Measurements from ENCODE around the gene ICOSLG. TPM values are rescaled to one million over a fixed set of nuclear protein-coding genes. Genes with fewer than 3 reads are reported as not detected.

ICOSLG gene
- total and polyA plus RNA-seq, 3 donors from 2014 or later: 2.0 to 4.1 (median 2.4) TPM

GRCh38 chr21:44265734-44266270, 25.1 kb upstream of the ICOSLG start:
- no peaks in the 10 kb centered on the region for H3K4me1 ChIP-seq
- intact Hi-C loops (cut with DNase I; ENCODE audit: low total_unique reads): no loop called here
- no peak overlapping the region for H3K27ac ChIP-seq
- no peaks in the 10 kb centered on the region for H3K36me3 ChIP-seq (ENCODE audit: low read depth, missing control alignments)
- no peak overlapping the region for H3K4me3 ChIP-seq
- H3K27me3 ChIP-seq: no peaks in the 10 kb centered on the region
- no peak for DNase-seq
- WGBS, 2 donors: 94 to 98% methylated on average over 9 to 17 of the region's 17 CpGs
- TF ChIP-seq POLR2A (IDR thresholded peaks at IDR 0.05): no peak
- no peak for TF ChIP-seq CTCF (IDR thresholded peaks at IDR 0.05)
- H3K9me3 ChIP-seq: no peaks in the 10 kb centered on the region

GRCh38 chr21:44263768-44264167, 23.0 kb upstream of the ICOSLG start:
- Histone ChIP-seq H3K9me3 (no peaks in the 10 kb centered on the region), H3K4me3 (no peak overlapping the region), H3K27ac (no peak overlapping the region), H3K4me1 (no peaks in the 10 kb centered on the region), H3K27me3 (no peaks in the 10 kb centered on the region), H3K36me3 (ENCODE audit: low read depth, missing control alignments) (no peaks in the 10 kb centered on the region)
- no peak for TF ChIP-seq CTCF (IDR thresholded peaks at IDR 0.05)
- TF ChIP-seq POLR2A (IDR thresholded peaks at IDR 0.05): no peak
- WGBS, 2 donors: 76 to 77% methylated on average over 4 of the region's 4 CpGs
- intact Hi-C loops (cut with DNase I; ENCODE audit: low total_unique reads): no loop called here
- DNase-seq: no peak

GRCh38 chr21:44263221-44263760, 22.5 kb upstream of the ICOSLG start:
- H3K27me3 ChIP-seq: no peaks in the 10 kb centered on the region
- H3K4me1 ChIP-seq: no peaks in the 10 kb centered on the region
- DNase-seq: no peak
- TF ChIP-seq POLR2A (IDR thresholded peaks at IDR 0.05): no peak
- TF ChIP-seq CTCF (IDR thresholded peaks at IDR 0.05): no peak
- H3K9me3 ChIP-seq: no peaks in the 10 kb centered on the region
- intact Hi-C loops (cut with DNase I; ENCODE audit: low total_unique reads): no loop called here
- H3K36me3 ChIP-seq (ENCODE audit: low read depth, missing control alignments): no peaks in the 10 kb centered on the region
- WGBS, 2 donors: 83 to 84% methylated on average over 13 to 18 of the region's 18 CpGs
- H3K27ac ChIP-seq: no peak overlapping the region
- no peak overlapping the region for H3K4me3 ChIP-seq

DNA sequence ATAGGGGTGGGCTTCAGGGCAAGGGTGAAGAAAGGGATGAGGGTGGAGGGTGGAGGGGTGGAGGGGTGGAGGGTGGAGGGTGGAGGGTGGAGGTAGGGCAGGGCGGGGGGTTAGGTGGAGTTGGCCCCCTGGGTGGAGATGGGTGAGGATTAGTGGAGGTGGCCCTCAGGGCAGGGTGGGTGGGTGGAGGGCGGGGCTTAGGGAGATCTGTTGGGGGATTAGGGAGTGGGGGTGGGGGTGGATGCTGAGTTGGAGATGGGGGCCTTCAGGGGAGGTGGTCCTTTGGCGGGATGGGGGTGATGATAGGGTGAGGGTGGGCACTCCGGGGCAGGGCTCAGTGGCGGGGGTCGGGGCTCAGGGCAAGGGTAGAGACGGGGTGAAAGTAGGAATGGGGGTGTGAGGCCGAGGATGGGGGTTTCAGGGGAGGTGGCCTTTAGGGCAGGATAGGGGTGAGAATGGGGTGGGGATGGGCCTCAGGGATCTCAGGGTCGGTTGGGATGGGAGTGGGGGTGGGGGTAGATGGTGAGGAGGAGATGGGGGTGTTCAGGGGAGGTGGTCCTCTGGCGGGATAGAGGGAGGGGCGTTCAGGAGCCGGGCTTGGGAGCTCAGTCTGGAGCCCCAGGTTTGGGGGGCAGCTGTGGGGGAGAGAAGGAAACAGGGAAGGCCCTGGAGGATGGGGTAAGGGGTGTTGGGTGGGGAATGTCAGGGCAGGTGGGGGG, 21.8 kb upstream of the ICOSLG start:
- Histone ChIP-seq H3K4me3 (no peak overlapping the region), H3K9me3 (no peaks in the 10 kb centered on the region), H3K27me3 (no peaks in the 10 kb centered on the region), H3K36me3 (ENCODE audit: low read depth, missing control alignments) (no peaks in the 10 kb centered on the region), H3K4me1 (no peaks in the 10 kb centered on the region), H3K27ac (no peak overlapping the region)
- DNase-seq: no peak
- 85 to 90% methylated on average over 11 to 12 of the region's 12 CpGs for WGBS, 2 donors
- TF ChIP-seq POLR2A (IDR thresholded peaks at IDR 0.05) (no peak), CTCF (IDR thresholded peaks at IDR 0.05) (no peak)
- intact Hi-C loops (cut with DNase I; ENCODE audit: low total_unique reads): no loop called here
